Fibroblast of lung (primary cell): ENCODE data around the gene FLACC1.

Experiments used
- EZH2 ChIP-seq: IDR thresholded peaks from 2 replicates; pipeline ENCODE4 v1.5.1; 2012; ENCODE audit warnings: low read length, control low read depth, mild to moderate bottlenecking; ENCODE audit errors: missing control alignments
- TF ChIP-seq, protein P1 (sequence below), 2 donors: IDR thresholded peaks in 1 of 2; conservative IDR thresholded peaks in 1 of 2; 1 replicate in 1 of 2; 2 replicates in 1 of 2; pipeline ENCODE4 v1.5.1; 2011 to 2012; ENCODE audit warnings: low read length in 2 of 2, control low read depth in 1 of 2, inconsistent platforms in 1 of 2, low read depth in 1 of 2, mild to moderate bottlenecking in 1 of 2

DNA sequence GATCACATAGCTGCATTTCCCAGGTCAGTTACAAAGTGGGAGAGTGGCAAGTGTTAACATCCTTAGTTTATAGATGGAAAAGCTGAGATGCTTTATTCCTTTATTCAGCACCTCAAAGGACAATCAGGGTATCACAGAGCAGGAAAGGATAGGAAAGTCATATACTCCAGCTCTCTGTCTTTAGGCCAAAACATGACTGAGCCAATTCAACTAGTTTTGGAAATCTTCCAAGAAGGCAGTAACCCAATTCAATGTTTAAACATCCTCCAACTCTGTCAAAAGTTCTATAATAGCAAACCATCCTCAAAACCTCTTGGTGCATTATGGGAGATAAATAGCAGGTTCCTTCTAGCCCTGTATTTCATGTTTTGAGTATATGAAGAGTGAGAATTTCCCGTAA lies 71.6 kb downstream of the FLACC1 start:
- TF ChIP-seq, protein P1, sequence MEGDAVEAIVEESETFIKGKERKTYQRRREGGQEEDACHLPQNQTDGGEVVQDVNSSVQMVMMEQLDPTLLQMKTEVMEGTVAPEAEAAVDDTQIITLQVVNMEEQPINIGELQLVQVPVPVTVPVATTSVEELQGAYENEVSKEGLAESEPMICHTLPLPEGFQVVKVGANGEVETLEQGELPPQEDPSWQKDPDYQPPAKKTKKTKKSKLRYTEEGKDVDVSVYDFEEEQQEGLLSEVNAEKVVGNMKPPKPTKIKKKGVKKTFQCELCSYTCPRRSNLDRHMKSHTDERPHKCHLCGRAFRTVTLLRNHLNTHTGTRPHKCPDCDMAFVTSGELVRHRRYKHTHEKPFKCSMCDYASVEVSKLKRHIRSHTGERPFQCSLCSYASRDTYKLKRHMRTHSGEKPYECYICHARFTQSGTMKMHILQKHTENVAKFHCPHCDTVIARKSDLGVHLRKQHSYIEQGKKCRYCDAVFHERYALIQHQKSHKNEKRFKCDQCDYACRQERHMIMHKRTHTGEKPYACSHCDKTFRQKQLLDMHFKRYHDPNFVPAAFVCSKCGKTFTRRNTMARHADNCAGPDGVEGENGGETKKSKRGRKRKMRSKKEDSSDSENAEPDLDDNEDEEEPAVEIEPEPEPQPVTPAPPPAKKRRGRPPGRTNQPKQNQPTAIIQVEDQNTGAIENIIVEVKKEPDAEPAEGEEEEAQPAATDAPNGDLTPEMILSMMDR (conservative IDR thresholded peaks at IDR 0.05 in 1 of 2, IDR thresholded peaks at IDR 0.05 in 1 of 2; ENCODE audit: low read depth in 1 of 2, low read length in 2 of 2) = no peak
- TF ChIP-seq EZH2 = no peak
